Endometrial microvascular endothelial cells (primary cell): ENCODE measurements around the gene PDCD1LG2. TPM values are rescaled to one million over a fixed set of nuclear protein-coding genes. Genes with fewer than 3 reads are reported as not detected.
"Not testable (repeated sequence)": the region's sequence is repeated elsewhere in the genome, so short reads cannot be mapped to it uniquely, and the experiment has no call there.

ENCODE experiments used
- in situ Hi-C: cut with HindIII; loops from 2 replicates; pipeline ENCODE4 v1.10.0; 2017; ENCODE audit warnings: low sequenced_read_pairs, low pct_unique_long_range_greater_than_20kb; ENCODE audit errors: inconsistent ontology term
- total RNA-seq: library from RNA; depleted of rRNA; stranded (reverse); fragments of >200 nt; gene quantifications from one replicate; pipeline ENCODE4 v1.2.3, GENCODE V29; 2015; ENCODE audit errors: inconsistent ontology term

Gene PDCD1LG2
- total RNA-seq, 1 donor from 2014 or later = 52.5 TPM

DNA sequence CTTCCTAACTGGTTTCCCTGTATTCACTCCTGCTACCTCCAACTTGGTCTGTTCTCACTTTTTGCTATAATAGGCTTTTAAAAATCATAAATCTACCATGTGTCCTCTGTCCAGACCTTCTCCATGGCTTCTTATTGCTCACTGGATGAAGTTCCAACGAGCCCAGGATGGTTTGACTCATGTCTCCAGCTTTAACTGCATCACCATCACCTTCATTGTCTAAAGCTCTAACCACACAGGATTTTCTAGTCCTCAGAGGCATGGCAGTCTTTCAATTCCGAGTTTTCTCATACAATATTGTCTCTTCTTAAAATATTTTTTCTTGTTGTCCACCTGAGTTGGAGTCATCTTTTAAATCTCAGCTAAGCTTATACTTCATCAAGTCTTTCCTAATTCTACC lies 49.3 kb downstream of the PDCD1LG2 start:
- in situ Hi-C loops = no loop called here

DNA sequence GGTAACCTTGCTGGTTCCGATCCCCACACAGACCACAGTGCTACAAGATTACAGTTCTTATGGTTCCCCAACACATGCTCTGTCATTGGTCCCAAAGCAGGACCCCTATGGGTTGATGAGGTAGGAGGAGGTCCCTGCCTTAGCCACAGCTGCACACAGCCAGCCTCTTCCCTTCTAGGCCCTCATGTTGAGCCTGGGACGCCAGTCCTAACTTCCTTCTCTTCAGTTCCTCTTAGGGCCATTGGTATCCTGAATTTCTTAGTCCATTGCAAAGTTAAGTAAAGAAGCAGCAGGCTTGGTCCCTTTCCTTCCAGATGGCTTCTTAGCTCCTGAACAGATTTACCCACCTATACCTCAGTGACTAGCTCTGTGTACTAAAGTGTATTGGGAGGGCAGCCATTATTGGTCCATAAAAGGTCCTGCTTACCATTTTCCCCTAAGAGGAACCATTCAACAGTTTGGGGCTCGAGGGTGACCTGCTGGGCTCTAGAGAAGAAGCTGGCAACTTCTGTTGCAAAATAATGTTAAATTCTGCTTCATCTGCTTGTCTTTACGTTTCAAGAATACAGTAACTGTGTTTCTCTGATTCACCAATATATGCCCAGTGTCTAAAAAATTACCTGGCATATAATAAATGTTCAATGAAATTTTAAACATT lies 50.2 kb downstream of the PDCD1LG2 start:
- in situ Hi-C loops = no loop called here

DNA sequence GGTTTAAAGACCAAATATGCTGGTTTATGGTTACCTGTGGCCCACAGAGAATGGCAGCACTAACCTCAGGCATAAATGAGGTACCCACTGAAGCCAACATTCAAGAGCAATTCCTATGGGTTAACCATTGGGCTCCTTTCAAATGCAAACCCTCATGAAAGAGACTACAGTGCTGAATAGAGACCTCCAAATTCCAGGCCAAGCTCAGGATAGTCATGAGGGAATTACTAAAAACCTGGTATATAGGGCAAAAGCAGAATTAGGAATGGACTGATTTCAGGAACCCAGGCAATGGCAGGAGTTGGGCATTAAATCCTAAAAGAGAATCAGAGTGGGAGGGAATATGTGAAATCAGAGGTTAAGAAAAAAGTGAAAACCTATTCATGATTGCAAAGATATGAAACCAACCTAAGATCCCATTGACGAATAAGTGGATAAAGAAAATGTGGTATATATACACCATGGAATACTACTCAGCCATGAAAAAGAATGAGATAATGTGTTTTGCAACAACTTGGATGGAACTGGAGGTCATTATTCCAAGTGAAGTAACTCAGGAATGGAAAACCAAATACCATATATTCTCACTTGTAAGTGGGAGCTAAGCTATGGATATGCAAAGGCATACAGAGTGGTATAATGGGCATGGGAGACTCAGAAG lies 51.6 kb downstream of the PDCD1LG2 start:
- in situ Hi-C loops = no loop called here

DNA sequence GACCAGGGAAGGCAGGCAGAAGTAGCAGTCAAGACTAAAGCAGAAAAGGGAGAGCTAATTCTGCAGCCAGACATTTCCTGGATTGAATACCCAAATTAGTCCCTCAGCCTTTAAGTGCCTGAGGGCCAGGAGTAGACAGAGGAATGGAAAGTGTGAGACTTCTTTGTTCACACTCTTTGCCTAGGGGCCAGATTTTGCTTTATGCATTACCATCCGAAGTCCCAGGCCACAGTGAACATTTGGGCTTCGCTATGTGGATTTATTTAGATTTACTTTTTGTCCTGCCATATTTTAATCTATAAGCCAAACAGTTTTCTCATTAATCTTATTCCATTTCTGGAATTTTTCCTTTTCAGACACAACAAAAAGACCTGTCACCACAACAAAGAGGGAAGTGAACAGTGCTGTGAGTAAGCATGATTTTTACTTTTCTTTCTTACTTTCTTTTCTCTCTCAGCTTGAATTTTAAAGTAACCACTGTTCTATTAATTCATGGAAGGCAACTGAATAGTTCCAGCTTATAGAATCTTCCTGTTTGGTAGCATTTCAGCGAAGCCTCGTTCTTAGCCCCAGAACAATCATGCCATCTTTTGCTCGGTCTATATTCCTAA lies 52.6 kb downstream of the PDCD1LG2 start:
- in situ Hi-C loops = no loop called here

DNA sequence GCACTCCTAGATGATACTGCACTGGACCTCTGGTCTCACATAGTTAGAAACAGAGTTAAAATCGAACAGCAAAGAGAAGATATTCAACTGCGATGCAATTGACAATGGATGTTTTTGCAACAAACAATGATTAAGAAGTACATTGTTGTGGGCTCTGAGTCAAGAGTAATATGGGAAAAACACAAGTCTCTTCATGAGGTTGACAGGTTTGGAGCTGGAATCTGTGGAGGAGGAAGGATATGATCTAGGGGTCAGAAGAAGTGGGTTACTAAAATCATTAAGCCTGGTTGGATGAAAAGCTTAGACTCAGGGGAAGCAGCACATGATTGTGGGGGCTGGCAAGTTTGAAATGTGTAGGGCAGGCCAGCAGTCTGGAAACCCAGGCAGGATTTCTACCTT lies 53.1 kb downstream of the PDCD1LG2 start:
- in situ Hi-C loops = no loop called here

DNA sequence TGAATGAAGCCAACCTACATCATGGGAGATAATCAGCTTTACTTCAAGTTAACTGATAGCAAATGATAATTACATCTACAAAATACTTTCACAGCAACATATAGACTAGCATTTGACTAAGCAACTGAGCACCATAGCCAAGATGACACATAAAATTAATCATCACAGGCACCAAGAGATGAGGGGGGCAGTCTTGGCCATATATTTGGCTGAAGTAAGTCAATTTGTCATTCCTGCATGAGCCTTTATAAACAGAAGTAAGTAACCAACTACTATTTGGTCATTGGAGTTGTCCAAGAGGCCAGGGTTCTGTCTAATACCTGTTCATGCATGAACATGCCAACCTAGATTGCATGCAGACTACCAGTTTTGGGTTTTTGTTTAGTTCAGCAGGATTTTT lies 53.6 kb downstream of the PDCD1LG2 start:
- in situ Hi-C loops = no loop called here

DNA sequence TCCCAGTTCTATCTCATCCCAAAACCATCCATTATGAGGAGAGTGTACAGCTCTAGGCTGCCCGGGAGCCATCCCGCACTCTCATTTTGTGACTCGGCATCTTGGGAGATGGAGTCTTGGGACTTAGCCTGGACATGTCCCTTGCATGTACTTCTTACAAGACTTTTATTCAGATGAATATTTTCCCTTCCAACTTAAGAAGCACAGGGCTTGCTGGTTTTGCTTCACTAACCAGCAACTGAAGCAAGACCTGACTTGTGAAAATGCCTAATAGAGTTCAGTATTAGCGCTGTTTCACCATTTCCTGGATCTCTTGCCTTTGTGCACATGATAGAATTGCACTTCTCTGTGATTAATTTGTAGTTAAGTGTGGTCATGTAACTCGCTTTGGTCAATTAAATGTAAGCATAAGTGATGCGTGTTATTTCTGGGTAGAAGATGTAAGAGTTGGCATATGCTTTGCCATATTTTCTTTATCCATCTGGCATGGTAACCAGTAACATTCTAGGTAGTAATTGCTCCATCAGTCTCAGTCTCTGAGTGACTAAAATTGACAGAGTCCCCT lies 55.8 kb downstream of the PDCD1LG2 start:
- in situ Hi-C loops = no loop called here

DNA sequence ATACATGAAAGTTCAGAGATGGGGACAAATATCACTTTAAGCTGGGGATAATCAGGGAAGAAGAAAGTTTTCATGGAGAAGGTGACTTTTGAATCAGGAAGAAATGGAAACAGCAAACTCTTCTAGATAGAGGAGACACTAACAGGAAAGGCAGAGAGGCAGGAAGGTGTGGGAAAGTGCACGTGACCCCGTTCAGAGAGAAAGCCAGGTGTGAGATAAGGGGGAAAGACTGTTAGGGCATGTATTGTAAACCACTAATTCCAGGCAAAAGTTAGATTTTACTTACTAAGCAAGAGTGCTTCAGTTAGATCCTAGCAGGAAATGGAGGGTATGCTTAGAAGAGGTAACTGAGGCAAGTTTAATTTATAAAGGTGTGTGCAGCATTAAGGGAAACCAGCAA lies 58.5 kb downstream of the PDCD1LG2 start:
- in situ Hi-C loops = no loop called here

- in situ Hi-C loops = no loop called here
Observed at GRCh38 chr9:5569409-5569808, 59.1 kb downstream of the PDCD1LG2 start.

- in situ Hi-C loops = no loop called here
Observed at GRCh38 chr9:5569891-5570290, 59.6 kb downstream of the PDCD1LG2 start.

DNA sequence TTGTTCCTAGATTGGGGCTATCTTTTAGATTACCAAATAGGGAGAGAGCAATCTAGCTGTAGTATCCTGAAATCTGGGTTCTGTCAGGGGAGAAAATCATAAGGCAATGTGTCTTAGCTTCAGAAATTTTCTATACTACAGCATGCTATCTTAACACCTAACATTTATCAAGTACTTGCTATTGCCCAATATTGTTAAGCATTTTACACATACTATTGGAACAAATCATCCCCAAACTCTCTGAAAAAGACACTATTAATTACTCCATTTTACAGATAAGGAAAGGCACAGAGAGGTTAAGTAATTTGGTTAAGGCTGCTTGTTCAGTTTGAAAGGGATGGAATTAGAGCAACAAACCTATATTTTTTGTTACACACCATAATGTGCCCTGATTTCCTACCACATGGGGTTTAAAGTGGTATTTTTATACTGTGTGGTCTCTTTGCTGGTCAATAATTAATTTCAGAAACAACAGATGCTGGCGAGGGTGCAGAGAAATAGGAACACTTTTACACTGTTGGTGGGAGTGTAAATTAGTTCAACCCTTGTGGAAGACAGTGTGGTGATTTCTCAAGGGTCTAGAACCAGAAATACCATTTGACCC lies 61.4 kb downstream of the PDCD1LG2 start:
- in situ Hi-C loops = no loop called here

DNA sequence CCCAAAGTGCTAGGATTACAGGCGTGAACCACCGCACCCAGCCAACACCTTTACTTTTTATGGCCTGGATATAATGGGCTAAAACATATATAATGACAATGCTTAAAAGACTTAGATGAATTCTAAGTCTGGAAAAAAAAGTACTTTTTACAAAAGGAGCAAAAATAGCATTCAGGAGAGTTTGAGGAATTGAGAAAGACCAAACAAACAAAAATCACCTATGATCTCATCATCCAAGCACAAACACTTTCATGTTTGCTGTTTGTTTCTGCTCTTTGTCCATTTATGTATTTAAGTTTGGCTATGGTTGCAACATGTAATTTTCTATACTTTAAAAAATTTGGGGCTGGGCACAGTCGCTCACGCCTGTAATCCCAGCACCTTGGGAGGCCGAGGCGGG lies 63.8 kb downstream of the PDCD1LG2 start:
- in situ Hi-C loops = no loop called here

GRCh38 chr9:5575000-5575399 lies 64.7 kb downstream of the PDCD1LG2 start:
- in situ Hi-C loops = no loop called here

GRCh38 chr9:5577225-5577624 lies 66.9 kb downstream of the PDCD1LG2 start:
- in situ Hi-C loops = no loop called here

DNA sequence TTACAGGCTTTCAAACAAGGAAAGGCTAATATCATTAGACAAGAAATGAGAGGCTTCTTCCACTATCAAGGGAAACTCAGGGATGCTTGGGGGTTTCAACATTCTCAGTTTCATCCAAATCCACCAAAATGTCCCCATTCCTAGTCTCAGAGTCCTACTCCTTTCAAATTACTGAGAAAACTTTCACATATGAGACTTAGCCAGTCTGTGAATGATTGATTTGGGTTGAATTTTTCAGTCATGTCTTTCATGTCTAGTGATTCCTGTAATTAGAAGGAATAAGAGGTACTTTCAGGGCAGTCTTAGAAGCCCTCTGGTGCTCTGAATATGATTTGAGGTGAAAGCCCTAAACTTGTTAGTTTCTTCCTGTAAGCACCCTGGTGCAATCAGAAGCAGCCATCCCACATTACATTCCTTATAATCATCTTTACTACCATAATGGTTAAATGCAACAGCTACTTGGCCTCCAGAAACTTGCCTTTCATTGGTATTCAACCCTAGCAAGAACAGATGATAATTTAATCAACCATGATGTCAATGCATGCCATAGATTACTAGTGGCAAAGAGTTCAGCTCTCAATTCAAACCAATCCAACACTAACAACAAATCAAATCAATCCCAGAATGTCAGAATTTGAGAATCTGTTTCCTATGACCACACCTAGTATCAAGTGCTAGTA lies 67.8 kb downstream of the PDCD1LG2 start:
- in situ Hi-C loops = no loop called here

GRCh38 chr9:5578698-5579085 lies 68.4 kb downstream of the PDCD1LG2 start:
- in situ Hi-C loops = no loop called here

- in situ Hi-C loops = no loop called here
Observed at GRCh38 chr9:5579881-5580280, 69.5 kb downstream of the PDCD1LG2 start.

GRCh38 chr9:5580650-5581049 lies 70.3 kb downstream of the PDCD1LG2 start:
- in situ Hi-C loops = no loop called here

- in situ Hi-C loops = not testable (repeated sequence)
Observed at GRCh38 chr9:5581706-5582105, 71.4 kb downstream of the PDCD1LG2 start.
